Lower leg skin (tissue), 3 donors: Measurements from ENCODE around the gene INPP4A.

ENCODE experiments used
- CTCF ChIP-seq, 3 donors: fragments of 450-650 bp; IDR thresholded peaks; one replicate each; pipeline ENCODE4 v1.5.1; 2016; ENCODE audit warnings: antibody characterized with exemption in 3 of 3, mild to moderate bottlenecking in 3 of 3, moderate library complexity in 2 of 3
- POLR2A ChIP-seq, 2 donors: fragments of 450-650 bp; IDR thresholded peaks; one replicate each; pipeline ENCODE4 v1.6.1; 2016 to 2017; ENCODE audit warnings: antibody characterized with exemption in 2 of 2, mild to moderate bottlenecking in 1 of 2, moderate library complexity in 1 of 2

DNA sequence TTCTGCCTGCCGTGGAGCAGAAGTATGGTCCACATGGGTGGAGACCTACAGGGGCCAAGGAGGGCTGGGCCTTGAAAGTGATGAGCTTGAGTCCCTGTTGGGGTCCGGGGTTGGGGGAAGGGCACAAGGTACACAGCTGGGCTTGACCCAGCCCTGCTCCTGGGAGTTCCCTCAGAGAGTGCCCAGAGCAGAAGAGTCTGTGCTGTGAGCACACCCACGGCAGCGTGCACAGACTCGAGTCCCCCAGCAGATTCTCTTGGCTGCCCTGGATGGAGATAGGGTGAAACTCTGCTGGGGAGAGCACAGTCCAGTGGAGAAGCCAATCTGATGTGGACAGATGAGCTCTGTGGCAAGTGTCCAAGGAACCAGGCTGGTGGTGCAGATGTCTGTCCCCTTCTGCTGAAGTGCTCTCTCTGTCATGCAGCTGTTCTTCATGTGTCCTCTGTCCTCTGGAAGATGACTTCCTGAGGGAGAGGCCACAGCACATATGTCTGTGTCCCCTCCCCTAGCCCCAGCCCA, 27.5 kb downstream of the INPP4A start:
- TF ChIP-seq CTCF (IDR thresholded peaks at IDR 0.05) (no peak), POLR2A (IDR thresholded peaks at IDR 0.05) (no peak)
